ENCODE results near the gene MAP2K7.
A peak's percentile ranks its signal among the peaks of the same experiment; 100 is the strongest.

Gene MAP2K7

GRCh38 chr19:7877249-7877836 lies 26.3 kb upstream of the MAP2K7 start:
- DNase-seq (ENCODE audit: low read depth), result no peak
- no peak overlapping the region for H3K4me3 ChIP-seq (ENCODE audit: control insufficient read depth, low read depth, low read length)
- TF ChIP-seq CTCF (conservative IDR thresholded peaks at IDR 0.05; ENCODE audit: control insufficient read depth, insufficient read depth, low read depth, low read length), result no peak

- no peak overlapping the region for H3K4me3 ChIP-seq (ENCODE audit: control insufficient read depth, low read depth, low read length)
- no peak for DNase-seq (ENCODE audit: low read depth)
- no peak for TF ChIP-seq CTCF (conservative IDR thresholded peaks at IDR 0.05; ENCODE audit: control insufficient read depth, insufficient read depth, low read depth, low read length)
Measured at GRCh38 chr19:7879111-7879807, 24.4 kb upstream of the MAP2K7 start.

GRCh38 chr19:7879836-7880235 lies 23.8 kb upstream of the MAP2K7 start:
- no peak for DNase-seq (ENCODE audit: low read depth)
- TF ChIP-seq CTCF (conservative IDR thresholded peaks at IDR 0.05; ENCODE audit: control insufficient read depth, insufficient read depth, low read depth, low read length), result no peak
- no peak overlapping the region for H3K4me3 ChIP-seq (ENCODE audit: control insufficient read depth, low read depth, low read length)

GRCh38 chr19:7881910-7882309 lies 21.8 kb upstream of the MAP2K7 start:
- no peak for DNase-seq (ENCODE audit: low read depth)
- H3K4me3 ChIP-seq (ENCODE audit: control insufficient read depth, low read depth, low read length), result no peak overlapping the region
- no peak for TF ChIP-seq CTCF (conservative IDR thresholded peaks at IDR 0.05; ENCODE audit: control insufficient read depth, insufficient read depth, low read depth, low read length)

- no peak overlapping the region for H3K4me3 ChIP-seq (ENCODE audit: control insufficient read depth, low read depth, low read length)
- no peak for DNase-seq (ENCODE audit: low read depth)
- TF ChIP-seq CTCF (conservative IDR thresholded peaks at IDR 0.05; ENCODE audit: control insufficient read depth, insufficient read depth, low read depth, low read length), result no peak
Measured at GRCh38 chr19:7883105-7883504, 20.6 kb upstream of the MAP2K7 start.

- DNase-seq (ENCODE audit: low read depth), result peak; percentile 47
- TF ChIP-seq CTCF (conservative IDR thresholded peaks at IDR 0.05; ENCODE audit: control insufficient read depth, insufficient read depth, low read depth, low read length), result no peak
- no peak overlapping the region for H3K4me3 ChIP-seq (ENCODE audit: control insufficient read depth, low read depth, low read length)
Measured at GRCh38 chr19:7883796-7884570, 19.7 kb upstream of the MAP2K7 start.

All from fibroblast of mammary gland (primary cell).